Prostate gland (tissue), 2 donors: ENCODE results near the gene SLC39A7. TPM values are rescaled to one million over a fixed set of nuclear protein-coding genes. Genes with fewer than 3 reads are reported as not detected.

Source experiments
- DNase-seq: peaks from one replicate; pipeline ENCODE4 v3.0.0-alpha.2; 2019; ENCODE audit warnings: low spot score
- H3K27ac ChIP-seq, 2 donors: fragments of 200-600 bp; sonication (generic); 2 replicates each; pipeline ENCODE4 v1.5.1; 2017 to 2019
- H3K27me3 ChIP-seq: fragments of 200-600 bp; sonication (generic); replicated peaks from 2 replicates; pipeline ENCODE4 v1.5.1; 2019; ENCODE audit not compliant: insufficient read depth
- H3K36me3 ChIP-seq, 2 donors: fragments of 200-600 bp; sonication (generic); 1 replicate in 1 of 2; 2 replicates in 1 of 2; pipeline versions ENCODE4 v1.5.1 to v1.8.1; 2017 to 2019
- H3K4me1 ChIP-seq: fragments of 200-600 bp; sonication (generic); replicated peaks from 2 replicates; pipeline ENCODE4 v1.5.1; 2019
- H3K4me3 ChIP-seq, 2 donors: fragments of 200-600 bp; sonication (generic); 2 replicates each; pipeline ENCODE4 v1.5.1; 2017 to 2019
- H3K9me3 ChIP-seq: fragments of 200-600 bp; sonication (generic); 2 replicates; pipeline ENCODE4 v1.5.1; 2017
- POLR2A ChIP-seq: fragments of 450-650 bp; IDR thresholded peaks from one replicate; pipeline ENCODE4 v1.6.1; 2016; ENCODE audit warnings: antibody characterized with exemption, mild to moderate bottlenecking
- POLR2AphosphoS5 ChIP-seq: sonication (generic); formaldehyde crosslinking; IDR thresholded peaks from one replicate; pipeline ENCODE4 v1.6.1; 2017; ENCODE audit warnings: antibody characterized with exemption
- WGBS: methylation state at CpG from one replicate; pipeline ENCODE4 v1.1.5; 2018; 5-methylcytosine and 5-hydroxymethylcytosine counted together
- intact Hi-C: fragments of 100-400 bp; cut with DNase I; formaldehyde crosslinking; loops from one replicate; pipeline ENCODE4 v1.14.2; 2022
- total RNA-seq, 2 donors: library from RNA; depleted of rRNA; stranded (reverse); fragments of >200 nt; gene quantifications; one replicate each; pipeline ENCODE4 v1.1.0, GENCODE V29; 2016
- TF ChIP-seq, protein P1 (sequence below), 4 experiments: fragments of 200-600 bp in 2 of 4; fragments of 450-650 bp in 2 of 4; sonication (generic) in 2 of 4; IDR thresholded peaks; 1 replicate in 3 of 4; 2 replicates in 1 of 4; pipeline ENCODE4 v1.5.1; 2016 to 2019; ENCODE audit warnings: antibody characterized with exemption in 4 of 4, mild to moderate bottlenecking in 2 of 4, moderate library complexity in 2 of 4

SLC39A7 gene
- total RNA-seq, 2 donors from 2014 or later = 109 to 182 TPM

DNA sequence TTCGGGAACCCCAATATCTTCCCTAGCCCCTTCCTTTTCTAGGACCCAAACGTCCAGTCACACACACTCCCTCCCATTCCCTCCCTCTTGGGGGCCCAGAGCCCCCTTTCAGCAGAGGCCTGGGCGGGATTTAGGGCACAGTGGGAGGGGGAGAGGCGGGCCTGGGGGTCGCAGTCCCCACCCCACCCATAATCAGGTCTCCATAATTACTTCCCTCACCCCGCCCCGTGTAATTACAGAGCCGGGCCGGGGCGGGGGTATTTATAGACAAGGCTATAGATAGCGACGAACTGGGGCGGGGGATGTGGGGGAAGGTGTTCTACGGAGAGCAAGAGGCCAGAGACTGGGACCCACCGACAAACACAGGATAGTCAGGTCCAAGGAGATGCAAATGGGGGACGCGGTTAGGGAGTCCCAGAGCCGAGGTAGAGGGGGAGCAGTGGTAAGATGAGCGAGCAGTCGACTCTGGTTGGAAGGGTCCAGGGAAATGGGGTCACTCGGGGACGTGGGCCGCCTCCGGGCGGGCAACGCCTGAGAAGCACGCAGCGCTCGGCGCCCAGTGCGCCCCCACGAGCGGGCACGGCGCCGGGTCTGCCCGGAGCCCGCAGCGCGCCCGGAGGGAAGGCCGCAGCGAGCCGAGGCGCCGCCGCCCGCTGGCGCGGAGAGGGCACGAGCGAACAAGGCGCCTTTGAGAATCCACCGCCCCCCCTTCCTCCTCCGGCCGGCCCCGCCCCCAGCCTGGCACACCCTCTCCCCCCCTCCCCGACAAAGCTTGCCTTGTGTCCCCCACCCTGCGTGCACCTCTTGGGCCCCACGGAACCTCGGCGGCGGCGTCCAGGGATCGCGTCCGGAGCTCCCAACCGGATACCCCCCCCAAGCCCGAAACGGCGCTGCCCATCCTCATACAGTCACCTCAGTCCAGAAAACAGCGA lies 7.7 kb upstream of the SLC39A7 start:
- Histone ChIP-seq H3K27ac (peak overlapping the region in 1 of 2 donors; percentile 8), H3K36me3 (peaks cover 0 to 11% of the 10 kb centered on the region in 2 donors), H3K27me3 (no peaks in the 10 kb centered on the region), H3K4me1 (peaks cover 7% of the 10 kb centered on the region), H3K4me3 (peak overlapping the region; percentile 21 to 31), H3K9me3 (no peaks in the 10 kb centered on the region)
- TF ChIP-seq, protein P1, sequence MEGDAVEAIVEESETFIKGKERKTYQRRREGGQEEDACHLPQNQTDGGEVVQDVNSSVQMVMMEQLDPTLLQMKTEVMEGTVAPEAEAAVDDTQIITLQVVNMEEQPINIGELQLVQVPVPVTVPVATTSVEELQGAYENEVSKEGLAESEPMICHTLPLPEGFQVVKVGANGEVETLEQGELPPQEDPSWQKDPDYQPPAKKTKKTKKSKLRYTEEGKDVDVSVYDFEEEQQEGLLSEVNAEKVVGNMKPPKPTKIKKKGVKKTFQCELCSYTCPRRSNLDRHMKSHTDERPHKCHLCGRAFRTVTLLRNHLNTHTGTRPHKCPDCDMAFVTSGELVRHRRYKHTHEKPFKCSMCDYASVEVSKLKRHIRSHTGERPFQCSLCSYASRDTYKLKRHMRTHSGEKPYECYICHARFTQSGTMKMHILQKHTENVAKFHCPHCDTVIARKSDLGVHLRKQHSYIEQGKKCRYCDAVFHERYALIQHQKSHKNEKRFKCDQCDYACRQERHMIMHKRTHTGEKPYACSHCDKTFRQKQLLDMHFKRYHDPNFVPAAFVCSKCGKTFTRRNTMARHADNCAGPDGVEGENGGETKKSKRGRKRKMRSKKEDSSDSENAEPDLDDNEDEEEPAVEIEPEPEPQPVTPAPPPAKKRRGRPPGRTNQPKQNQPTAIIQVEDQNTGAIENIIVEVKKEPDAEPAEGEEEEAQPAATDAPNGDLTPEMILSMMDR (IDR thresholded peaks at IDR 0.05) = no peak
- TF ChIP-seq POLR2A (no peak), POLR2AphosphoS5 (no peak)
- no peak for DNase-seq
- 1% methylated on average over 67 of the region's 72 CpGs for WGBS
- intact Hi-C loops = no loop called here

DNA sequence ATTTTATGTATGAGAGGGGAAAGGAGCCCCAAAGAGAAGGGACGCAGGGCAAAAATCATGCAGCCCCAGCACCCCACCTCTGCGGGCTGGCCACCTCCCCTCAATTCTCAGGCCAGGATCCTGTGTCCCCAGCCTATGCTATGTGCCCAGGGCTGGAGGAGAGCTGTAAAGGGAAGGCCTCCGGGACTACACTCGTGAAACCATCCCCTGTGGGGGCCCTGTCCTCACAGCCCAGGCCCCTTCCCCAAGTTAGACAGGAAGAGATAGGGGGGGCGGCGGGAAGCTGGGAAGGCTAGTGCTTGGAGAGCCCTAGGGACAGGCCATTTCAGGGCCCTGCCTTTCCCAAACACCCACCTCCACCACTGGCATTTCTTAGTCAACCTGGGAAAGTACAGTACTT lies 7.0 kb upstream of the SLC39A7 start:
- Histone ChIP-seq H3K27ac (peak overlapping the region in 1 of 2 donors; percentile 8), H3K36me3 (peaks cover 0 to 11% of the 10 kb centered on the region in 2 donors), H3K9me3 (no peaks in the 10 kb centered on the region), H3K4me3 (no peak overlapping the region), H3K27me3 (no peaks in the 10 kb centered on the region), H3K4me1 (peaks cover 7% of the 10 kb centered on the region)
- intact Hi-C loops = no loop called here
- 54% methylated on average over 6 of the region's 6 CpGs for WGBS
- DNase-seq = no peak
- TF ChIP-seq POLR2AphosphoS5 (no peak), POLR2A (no peak)
- TF ChIP-seq, protein P1 (IDR thresholded peaks at IDR 0.05) = no peak

DNA sequence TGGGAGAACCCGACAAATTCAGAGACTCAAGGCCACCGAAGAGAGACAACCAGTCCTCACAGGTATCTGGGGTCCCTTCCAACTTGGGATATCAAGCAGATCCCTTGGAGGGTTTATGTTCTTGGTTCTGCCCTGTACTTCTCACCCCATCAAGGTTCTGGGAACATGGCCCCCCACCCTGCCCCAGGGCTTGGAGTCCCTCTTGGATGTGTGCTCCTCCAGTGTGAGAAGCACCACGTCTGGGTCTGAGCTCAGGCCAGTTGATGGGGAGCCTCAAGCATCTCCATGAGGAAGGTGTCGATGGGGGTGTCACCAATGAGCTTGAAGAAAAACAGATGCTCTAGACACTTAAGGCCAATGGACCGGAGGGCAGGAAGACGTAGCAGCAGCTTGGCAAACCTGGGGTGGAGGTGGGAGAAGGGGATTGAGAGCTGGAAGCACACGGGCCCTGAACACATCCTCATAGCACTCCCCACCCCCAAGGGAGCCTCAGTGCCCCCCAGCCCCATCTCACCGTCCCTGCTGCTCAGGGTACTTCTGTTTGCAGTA lies 6.2 kb upstream of the SLC39A7 start:
- no peak for TF ChIP-seq POLR2A
- TF ChIP-seq, protein P1 (IDR thresholded peaks at IDR 0.05) = no peak
- no peak for TF ChIP-seq POLR2AphosphoS5
- no peak overlapping the region for H3K4me3 ChIP-seq
- DNase-seq = no peak
- 61% methylated on average over 8 of the region's 8 CpGs for WGBS
- H3K36me3 ChIP-seq = peaks cover 0 to 11% of the 10 kb centered on the region in 2 donors
- peaks cover 7% of the 10 kb centered on the region for H3K4me1 ChIP-seq
- no peaks in the 10 kb centered on the region for H3K9me3 ChIP-seq
- intact Hi-C loops = no loop called here
- no peaks in the 10 kb centered on the region for H3K27me3 ChIP-seq
- no peak overlapping the region for H3K27ac ChIP-seq

DNA sequence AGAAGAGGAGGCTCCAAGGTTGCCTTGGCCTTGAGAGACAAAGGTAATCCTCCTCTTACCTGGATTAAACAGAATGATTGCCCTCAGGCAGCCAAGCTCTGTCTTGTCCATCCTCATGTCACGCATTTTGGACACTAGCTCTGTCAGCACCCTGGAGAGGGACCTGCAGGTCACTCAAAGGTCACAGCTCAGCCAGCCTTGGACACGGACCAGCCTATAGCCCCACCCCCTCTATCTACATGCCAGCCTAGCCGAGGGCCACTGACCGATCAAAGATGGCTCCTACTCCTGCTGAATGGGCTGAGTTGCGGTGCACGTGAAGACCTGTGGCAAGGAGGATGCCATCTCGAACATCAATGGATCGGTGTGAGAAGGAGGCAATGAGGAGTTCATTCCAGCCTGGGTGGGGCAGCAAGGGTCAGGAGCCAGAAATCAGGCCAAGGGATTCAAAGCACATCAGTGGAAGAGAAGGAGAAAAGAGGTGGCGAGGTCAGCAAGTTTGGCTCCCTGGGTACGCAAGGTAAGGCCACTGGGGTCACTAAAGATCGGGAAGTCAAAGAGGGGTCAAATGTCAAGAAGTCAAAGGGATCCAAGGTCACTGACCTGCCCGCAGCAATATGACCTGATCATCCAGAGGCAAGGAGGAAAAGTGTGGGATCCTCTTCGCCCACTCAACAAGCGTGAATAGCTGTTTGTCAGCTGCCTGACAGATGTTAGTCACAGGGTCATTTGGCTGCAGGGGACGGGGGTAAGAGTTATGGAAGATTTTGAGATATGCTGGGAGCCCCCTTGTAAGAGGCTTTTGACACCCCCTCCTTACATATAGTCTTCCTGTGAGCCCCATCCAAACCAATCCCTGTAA lies 5.1 kb upstream of the SLC39A7 start:
- H3K27me3 ChIP-seq = no peaks in the 10 kb centered on the region
- WGBS = 81% methylated on average over 15 of the region's 15 CpGs
- H3K36me3 ChIP-seq = peaks cover 0 to 11% of the 10 kb centered on the region in 2 donors
- H3K4me3 ChIP-seq = no peak overlapping the region
- H3K9me3 ChIP-seq = no peaks in the 10 kb centered on the region
- H3K4me1 ChIP-seq = peaks cover 7% of the 10 kb centered on the region
- intact Hi-C loops = loop anchor here (5.0 kb wide), 1 partner anchor 33 kb away; no protein-coding TSS in a partner anchor
- no peak overlapping the region for H3K27ac ChIP-seq
- no peak for DNase-seq
- no peak for TF ChIP-seq POLR2A
- TF ChIP-seq, protein P1 (IDR thresholded peaks at IDR 0.05) = no peak
- TF ChIP-seq POLR2AphosphoS5 = no peak
